HepG2 (cell line): ENCODE results near the gene CREB1. TPM values are rescaled to one million over a fixed set of nuclear protein-coding genes. Genes with fewer than 3 reads are reported as not detected.

Experiments used
- ATAC-seq: fragments of 200-7000 bp; cut with Tn5 transposase; 3 replicates; pipeline ENCODE4 v1.9.1; 2020; ENCODE audit warnings: mild to moderate bottlenecking, moderate library complexity
- BruUV-seq: library from RNA; stranded (reverse); fragments of 400-500 nt; replicated peaks from 2 replicates; lab custom pipeline; 2021; lab: Mats Ljungman, UMichigan
- CTCF ChIA-PET: fragments of 300-600 bp; formaldehyde crosslinking; extraction: SDS; loops from one replicate; lab custom pipeline; 2021; ENCODE audit warnings: low total read pairs, inconsistent platforms, low intra/inter-chr PET ratio; lab: Yijun Ruan, JAX
- POLR2A ChIA-PET: fragments of 350-600 bp; sonication (Branson Sonifier 250); formaldehyde crosslinking; loops from one replicate; lab custom pipeline; 2020; ENCODE audit warnings: antibody characterized with exemption, inconsistent platforms; lab: Yijun Ruan, JAX
- DNase-seq: peaks from one replicate; pipeline ENCODE4 v3.0.0-alpha.2; 2015; ENCODE audit warnings: low spot score
- FAIRE-seq: peaks from 3 replicates; lab custom pipeline; 2011; peaks lifted over from hg19 to GRCh38; lab: Jason Lieb, UNC
- H2AFZ ChIP-seq: one replicate; pipeline ENCODE4 v1.6.1; 2011; ENCODE audit warnings: low read length, inconsistent platforms
- H3K27ac ChIP-seq: fragments of 300-600 bp; 3 replicates; pipeline ENCODE4 v1.8.0; 2011; ENCODE audit warnings: mixed run types, mild to moderate bottlenecking, mixed read lengths, low read length, inconsistent platforms; ENCODE audit not compliant: insufficient read depth; ENCODE audit errors: extremely low read length
- H3K27me3 ChIP-seq, 2 experiments: fragments of 200-600 bp in 1 of 2; 2 replicates in 1 of 2; 3 replicates in 1 of 2; pipeline versions ENCODE4 v1.6.0 to v1.8.0; 2011; ENCODE audit warnings: low read length in 2 of 2, mild to moderate bottlenecking in 2 of 2, moderate library complexity in 2 of 2, inconsistent platforms in 1 of 2; ENCODE audit not compliant: insufficient read depth in 2 of 2, control insufficient read depth in 1 of 2
- H3K36me3 ChIP-seq, 2 experiments: fragments of 200-600 bp in 1 of 2; replicated peaks in 1 of 2; 2 replicates in 1 of 2; 3 replicates in 1 of 2; pipeline versions ENCODE4 v1.5.1 to v1.8.0; 2011; ENCODE audit warnings: low read length in 2 of 2, inconsistent platforms in 1 of 2; ENCODE audit not compliant: insufficient read depth in 2 of 2, control insufficient read depth in 1 of 2
- H3K4me1 ChIP-seq: 2 replicates; pipeline ENCODE4 v1.5.1; 2012; ENCODE audit warnings: low read length, inconsistent platforms; ENCODE audit not compliant: insufficient read depth
- H3K4me2 ChIP-seq: 2 replicates; pipeline ENCODE4 v1.6.0; 2011; ENCODE audit warnings: low read depth, low read length, inconsistent platforms
- H3K4me3 ChIP-seq, 3 experiments: fragments of 200-600 bp in 1 of 3; sonication (generic), shearing (Covaris generic) in 1 of 3; replicated peaks in 1 of 3; 2 replicates each; pipeline ENCODE4 v1.5.1; 2011 to 2016; ENCODE audit warnings: low read length in 3 of 3, inconsistent platforms in 2 of 3, low read depth in 2 of 3, mild to moderate bottlenecking in 2 of 3, control low read depth in 1 of 3, mixed read lengths in 1 of 3; ENCODE audit not compliant: insufficient read depth in 1 of 3
- H3K79me2 ChIP-seq: one replicate; pipeline ENCODE4 v1.6.1; 2011; ENCODE audit warnings: low read length, inconsistent platforms; ENCODE audit not compliant: insufficient read depth
- H3K9ac ChIP-seq: 2 replicates; pipeline ENCODE4 v1.6.0; 2011; ENCODE audit warnings: mild to moderate bottlenecking, low read depth, low read length, inconsistent platforms; ENCODE audit not compliant: insufficient read depth
- H3K9me3 ChIP-seq: 2 replicates; pipeline ENCODE4 v1.5.1; 2012; ENCODE audit warnings: mild to moderate bottlenecking, low read length
- H4K20me1 ChIP-seq: 2 replicates; pipeline ENCODE4 v1.6.0; 2011; ENCODE audit warnings: inconsistent platforms, mild to moderate bottlenecking, low read length, moderate library complexity; ENCODE audit not compliant: insufficient read depth
- CREBL2 ChIP-seq: sonication (generic); formaldehyde crosslinking; IDR thresholded peaks from 2 replicates; pipeline ENCODE4 v1.8.1; 2023; ENCODE audit warnings: missing genetic modification reagents, mild to moderate bottlenecking, borderline replicate concordance
- EHMT2 ChIP-seq: fragments of 200-600 bp; sonication (generic); IDR thresholded peaks from 2 replicates; pipeline ENCODE4 v1.7.0; 2017; ENCODE audit warnings: antibody characterized with exemption, low read depth, low read length, borderline replicate concordance
- KAT7 ChIP-seq: IDR thresholded peaks from 2 replicates; pipeline ENCODE4 v1.6.1; 2018; ENCODE audit warnings: borderline replicate concordance, missing compliant biosample characterization
- MAX ChIP-seq: IDR thresholded peaks from 2 replicates; pipeline ENCODE4 v1.6.1; 2012; ENCODE audit warnings: inconsistent platforms
- MYC ChIP-seq: sonication (generic); formaldehyde crosslinking; IDR thresholded peaks from 2 replicates; pipeline ENCODE4 v1.9.0; 2021; ENCODE audit warnings: missing genetic modification reagents, borderline replicate concordance
- REST ChIP-seq, 2 experiments: IDR thresholded peaks; 2 replicates each; pipeline ENCODE4 v1.6.1; 2011 to 2012; ENCODE audit warnings: low read length in 2 of 2, borderline replicate concordance in 1 of 2, low read depth in 1 of 2, mild to moderate bottlenecking in 1 of 2, moderate library complexity in 1 of 2
- STAT5B ChIP-seq: sonication (generic); formaldehyde crosslinking; IDR thresholded peaks from 2 replicates; pipeline ENCODE4 v1.4.0; 2020; ENCODE audit warnings: missing genetic modification reagents
- ZNF407 ChIP-seq: sonication (generic); formaldehyde crosslinking; IDR thresholded peaks from one replicate; pipeline ENCODE4 v1.5.1; 2020; ENCODE audit warnings: mild to moderate bottlenecking, missing genetic modification reagents; ENCODE audit errors: not compliant biosample characterization
- ZNF850 ChIP-seq: sonication (generic); formaldehyde crosslinking; conservative IDR thresholded peaks from 2 replicates; pipeline ENCODE4 v1.9.0; 2021; ENCODE audit warnings: mild to moderate bottlenecking, missing genetic modification reagents
- ZNF878 ChIP-seq: sonication (generic); formaldehyde crosslinking; IDR thresholded peaks from 2 replicates; pipeline ENCODE4 v1.8.1; 2023; ENCODE audit warnings: mild to moderate bottlenecking, missing genetic modification reagents, moderate library complexity
- ZSCAN29 ChIP-seq: sonication (generic); formaldehyde crosslinking; conservative IDR thresholded peaks from 2 replicates; pipeline ENCODE4 v1.4.0; 2020; ENCODE audit warnings: mild to moderate bottlenecking, missing genetic modification reagents
- WGBS: methylation state at CpG from one replicate; pipeline ENCODE4 v1.1.6; 2017; ENCODE audit warnings: low lambda C conversion rate; 5-methylcytosine and 5-hydroxymethylcytosine counted together
- in situ Hi-C: cut with HindIII; loops from 2 replicates; pipeline ENCODE4 v1.10.0; 2017; ENCODE audit warnings: low pct_unique_long_range_greater_than_20kb; ENCODE audit not compliant: extremely low pct_ligation_motif_present
- intact Hi-C: fragments of 100-400 bp; cut with micrococcal nuclease; formaldehyde crosslinking; loops from one replicate; pipeline ENCODE4 v1.10.0; 2022; ENCODE audit not compliant: unreplicated experiment
- polyA plus RNA-seq, 8 experiments: library from polyadenylated mRNA; depleted of rRNA in 3 of 8; stranded (reverse) in 7 of 8; unstranded in 1 of 8; fragments of >200 nt; fragmentation: Illumina TruSeq in 4 of 8; extraction: Trizol in 4 of 8; gene quantifications; 2 replicates each; pipeline versions ENCODE4 v1.2.1 to v1.2.3, GENCODE V29; 2011 to 2016; ENCODE audit warnings: low read depth in 4 of 8, missing spikeins in 1 of 8, mixed read lengths in 1 of 8; ENCODE audit not compliant: insufficient read depth in 1 of 8
- total RNA-seq, 5 experiments: library from RNA; depleted of rRNA; stranded (reverse); fragments of >200 nt; fragmentation: Illumina TruSeq; extraction: Trizol; gene quantifications; 2 replicates each; pipeline ENCODE4 v1.2.3, GENCODE V29; 2016; ENCODE audit warnings: low read depth in 1 of 5

The CREB1 gene
- total and polyA plus RNA-seq, 2 of the 13 experiments (the other 11 are each of a cell fraction or from before 2014, with no cell fraction given): 51.8 to 51.9 TPM

- Histone ChIP-seq H3K79me2 (no peaks in the 10 kb centered on the region), H2AFZ (no peak overlapping the region), H3K36me3 (no peaks in the 10 kb centered on the region), H3K9me3 (no peaks in the 10 kb centered on the region), H3K4me1 (no peaks in the 10 kb centered on the region), H3K27me3 (no peaks in the 10 kb centered on the region), H3K9ac (no peak overlapping the region), H3K4me3 (no peak overlapping the region), H3K4me2 (no peak overlapping the region), H4K20me1 (no peaks in the 10 kb centered on the region), H3K27ac (no peak overlapping the region)
- POLR2A ChIA-PET: no interaction called here
- WGBS: 7% methylated on average over 1 of the region's 1 CpG
- in situ Hi-C loops (no loop called here), intact Hi-C loops (no loop called here)
- DNase-seq (no peak), ATAC-seq (no peak), FAIRE-seq (no peak)
- CTCF ChIA-PET: no interaction called here
- BruUV-seq: no TSS peak
- no peak for TF ChIP-seq ZNF850
- TF ChIP-seq MYC (CRISPR knock-in tag): no peak
- no peak for TF ChIP-seq MAX
- TF ChIP-seq ZNF878 (CRISPR knock-in tag): no peak
- TF ChIP-seq STAT5B (CRISPR knock-in tag): no peak
- no peak for TF ChIP-seq KAT7 (CRISPR knock-in tag)
- no peak for TF ChIP-seq REST (IDR thresholded peaks at IDR 0.05; ENCODE audit: borderline replicate concordance in 1 of 2, low read depth in 1 of 2, low read length in 2 of 2)
- TF ChIP-seq ZSCAN29 (CRISPR knock-in tag): no peak
- TF ChIP-seq CREBL2 (CRISPR knock-in tag): no peak
- no peak for TF ChIP-seq EHMT2
- TF ChIP-seq ZNF407: no peak
Measured at GRCh38 chr2:207494137-207494536, 35.6 kb upstream of the CREB1 start.
